ENCODE results near the gene CFAP141. TPM values are rescaled to one million over a fixed set of nuclear protein-coding genes. Genes with fewer than 3 reads are reported as not detected.

CFAP141 gene
- total RNA-seq, 1 donor from 2014 or later = not detected

DNA sequence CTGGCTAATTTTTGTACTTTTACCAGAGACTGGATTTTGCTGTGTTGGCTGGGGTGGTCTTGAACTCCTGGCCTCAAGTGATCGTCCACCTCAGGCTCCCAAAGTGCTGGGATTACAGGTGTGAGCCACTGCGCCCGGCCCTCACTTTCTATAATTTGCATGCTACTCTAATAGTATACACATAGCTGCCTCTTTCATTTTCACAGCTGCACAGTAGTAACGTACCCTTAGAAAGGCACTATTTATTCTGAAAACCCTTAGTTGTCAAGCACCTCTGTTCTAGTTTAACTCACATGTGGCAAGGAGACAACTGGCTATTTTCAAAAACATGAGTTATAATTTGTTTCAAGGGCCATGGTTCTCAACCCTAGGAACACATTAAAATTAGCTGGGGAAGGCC lies 31.5 kb downstream of the CFAP141 start:
- TF ChIP-seq, protein P1, sequence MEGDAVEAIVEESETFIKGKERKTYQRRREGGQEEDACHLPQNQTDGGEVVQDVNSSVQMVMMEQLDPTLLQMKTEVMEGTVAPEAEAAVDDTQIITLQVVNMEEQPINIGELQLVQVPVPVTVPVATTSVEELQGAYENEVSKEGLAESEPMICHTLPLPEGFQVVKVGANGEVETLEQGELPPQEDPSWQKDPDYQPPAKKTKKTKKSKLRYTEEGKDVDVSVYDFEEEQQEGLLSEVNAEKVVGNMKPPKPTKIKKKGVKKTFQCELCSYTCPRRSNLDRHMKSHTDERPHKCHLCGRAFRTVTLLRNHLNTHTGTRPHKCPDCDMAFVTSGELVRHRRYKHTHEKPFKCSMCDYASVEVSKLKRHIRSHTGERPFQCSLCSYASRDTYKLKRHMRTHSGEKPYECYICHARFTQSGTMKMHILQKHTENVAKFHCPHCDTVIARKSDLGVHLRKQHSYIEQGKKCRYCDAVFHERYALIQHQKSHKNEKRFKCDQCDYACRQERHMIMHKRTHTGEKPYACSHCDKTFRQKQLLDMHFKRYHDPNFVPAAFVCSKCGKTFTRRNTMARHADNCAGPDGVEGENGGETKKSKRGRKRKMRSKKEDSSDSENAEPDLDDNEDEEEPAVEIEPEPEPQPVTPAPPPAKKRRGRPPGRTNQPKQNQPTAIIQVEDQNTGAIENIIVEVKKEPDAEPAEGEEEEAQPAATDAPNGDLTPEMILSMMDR (IDR thresholded peaks at IDR 0.05; ENCODE audit: insufficient read depth, low read length, severe bottlenecking) = no peak
- H3K4me3 ChIP-seq (ENCODE audit: low read depth, low read length) = no peak overlapping the region
- H3K27me3 ChIP-seq (ENCODE audit: control insufficient read depth, insufficient read depth, low read length) = no peaks in the 10 kb centered on the region
- FAIRE-seq (no peak), DNase-seq (ENCODE audit: low read depth) (no peak)
- H3K36me3 ChIP-seq (ENCODE audit: control insufficient read depth, insufficient read depth, low read length) = peaks cover 31% of the 10 kb centered on the region

DNA sequence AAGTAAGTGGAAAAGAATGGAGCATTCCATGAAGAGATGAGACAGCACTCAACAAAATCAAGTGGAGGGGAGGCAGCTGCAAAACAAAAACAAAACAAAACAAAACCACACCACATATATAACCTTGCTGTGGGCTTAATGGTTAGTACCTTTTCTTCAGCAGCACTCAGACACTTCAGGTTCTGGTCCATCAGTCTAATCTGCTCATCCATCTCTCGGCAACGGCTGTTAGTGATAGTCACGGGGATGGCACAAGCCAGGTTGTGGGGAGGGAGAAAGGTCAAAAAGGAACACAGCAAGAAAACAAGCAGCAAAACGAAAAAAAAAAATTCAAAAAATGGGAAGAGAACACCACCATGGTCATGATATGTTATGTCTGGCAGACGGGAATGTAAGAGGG lies 34.3 kb downstream of the CFAP141 start:
- Histone ChIP-seq H3K4me3 (ENCODE audit: low read depth, low read length) (no peak overlapping the region), H3K36me3 (ENCODE audit: control insufficient read depth, insufficient read depth, low read length) (peaks cover 42% of the 10 kb centered on the region), H3K27me3 (ENCODE audit: control insufficient read depth, insufficient read depth, low read length) (no peaks in the 10 kb centered on the region)
- DNase-seq (ENCODE audit: low read depth) (no peak), FAIRE-seq (no peak)
- TF ChIP-seq, protein P1 (IDR thresholded peaks at IDR 0.05; ENCODE audit: insufficient read depth, low read length, severe bottlenecking) = no peak

DNA sequence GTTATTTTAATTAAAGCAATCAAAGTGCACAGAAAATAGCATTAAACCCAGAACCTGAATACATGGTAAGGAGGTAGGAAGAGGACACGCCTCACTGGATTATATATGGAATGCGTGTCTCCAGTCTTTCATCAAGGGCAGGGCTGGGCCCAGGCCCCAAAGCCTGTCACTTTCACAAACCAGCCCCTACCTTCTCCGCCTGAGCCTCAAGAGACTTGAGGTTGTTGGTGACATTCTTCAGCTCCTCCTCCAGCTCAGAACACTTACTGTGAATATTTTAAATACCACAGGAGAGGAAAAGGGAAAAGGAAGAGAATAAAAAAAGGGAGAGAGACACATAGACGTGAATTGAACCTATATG lies 34.9 kb downstream of the CFAP141 start:
- FAIRE-seq = no peak

DNA sequence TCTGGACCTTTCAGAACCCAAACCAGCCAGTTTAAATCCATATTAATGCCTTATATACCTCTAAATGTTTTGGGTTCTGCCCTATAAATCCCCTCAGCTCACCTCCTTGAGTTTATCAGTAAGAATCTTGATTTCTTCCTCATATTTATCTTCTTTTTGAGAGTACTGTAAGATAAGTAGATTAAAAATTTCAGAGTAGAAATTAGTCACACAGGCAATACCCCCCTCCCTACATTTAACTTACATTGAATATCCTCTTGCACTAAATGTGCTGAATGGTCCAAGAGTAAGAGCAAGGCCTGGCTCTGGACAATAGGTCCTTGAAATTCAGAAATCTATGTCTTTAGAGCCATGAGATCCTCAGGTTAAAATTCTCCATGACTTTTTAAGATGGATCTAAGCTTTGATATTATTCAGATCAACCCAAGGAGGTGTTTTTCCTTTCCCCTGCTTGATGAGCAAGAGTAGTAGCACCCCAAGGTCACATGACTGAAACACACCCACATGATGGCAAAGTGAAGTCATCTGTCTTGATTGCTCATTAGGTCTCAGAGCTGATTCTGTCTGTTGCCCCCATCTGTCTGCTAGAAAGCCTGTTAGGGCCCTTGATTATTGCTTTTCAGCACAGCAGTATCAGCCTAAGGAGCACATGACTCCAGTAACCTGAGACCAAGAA lies 35.4 kb downstream of the CFAP141 start:
- FAIRE-seq (peak; percentile 28), DNase-seq (ENCODE audit: low read depth) (peak; percentile 70)
- TF ChIP-seq, protein P1 (IDR thresholded peaks at IDR 0.05; ENCODE audit: insufficient read depth, low read length, severe bottlenecking) = no peak
- H3K4me3 ChIP-seq (ENCODE audit: low read depth, low read length) = no peak overlapping the region
- H3K36me3 ChIP-seq (ENCODE audit: control insufficient read depth, insufficient read depth, low read length) = peaks cover 45% of the 10 kb centered on the region
- H3K27me3 ChIP-seq (ENCODE audit: control insufficient read depth, insufficient read depth, low read length) = no peaks in the 10 kb centered on the region

More for the DNA sequence above, 34.9 kb downstream of the CFAP141 start:
- Histone ChIP-seq H3K36me3 (ENCODE audit: control insufficient read depth, insufficient read depth, low read length) (peaks cover 44% of the 10 kb centered on the region), H3K27me3 (ENCODE audit: control insufficient read depth, insufficient read depth, low read length) (no peaks in the 10 kb centered on the region), H3K4me3 (ENCODE audit: low read depth, low read length) (no peak overlapping the region)
- TF ChIP-seq, protein P1 (IDR thresholded peaks at IDR 0.05; ENCODE audit: insufficient read depth, low read length, severe bottlenecking) = no peak
- DNase-seq (ENCODE audit: low read depth) = no peak

DNA sequence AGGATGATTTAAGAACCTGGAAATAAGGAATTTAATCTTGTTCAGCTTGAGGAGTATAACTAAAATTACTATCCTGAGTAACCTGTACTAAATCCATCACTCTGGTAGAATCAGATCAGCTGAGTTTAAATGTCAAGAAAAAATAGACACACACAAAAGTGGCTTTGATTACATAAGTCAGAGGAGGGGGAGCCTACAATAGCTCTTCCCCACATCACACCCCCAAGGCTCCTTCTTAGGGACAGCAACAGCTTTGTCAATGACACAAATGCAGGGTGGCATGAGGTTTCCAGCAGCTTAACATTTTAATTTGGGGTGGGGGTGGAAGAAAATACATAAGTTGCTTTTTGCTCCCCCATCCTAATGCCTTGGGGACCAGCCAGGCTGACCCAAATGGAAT lies 38.7 kb downstream of the CFAP141 start:
- H3K36me3 ChIP-seq (ENCODE audit: control insufficient read depth, insufficient read depth, low read length) = peaks cover 44% of the 10 kb centered on the region
- DNase-seq (ENCODE audit: low read depth) (no peak), FAIRE-seq (no peak)
- TF ChIP-seq, protein P1 (IDR thresholded peaks at IDR 0.05; ENCODE audit: insufficient read depth, low read length, severe bottlenecking) = no peak
- H3K27me3 ChIP-seq (ENCODE audit: control insufficient read depth, insufficient read depth, low read length) = no peaks in the 10 kb centered on the region
- no peak overlapping the region for H3K4me3 ChIP-seq (ENCODE audit: low read depth, low read length)

DNA sequence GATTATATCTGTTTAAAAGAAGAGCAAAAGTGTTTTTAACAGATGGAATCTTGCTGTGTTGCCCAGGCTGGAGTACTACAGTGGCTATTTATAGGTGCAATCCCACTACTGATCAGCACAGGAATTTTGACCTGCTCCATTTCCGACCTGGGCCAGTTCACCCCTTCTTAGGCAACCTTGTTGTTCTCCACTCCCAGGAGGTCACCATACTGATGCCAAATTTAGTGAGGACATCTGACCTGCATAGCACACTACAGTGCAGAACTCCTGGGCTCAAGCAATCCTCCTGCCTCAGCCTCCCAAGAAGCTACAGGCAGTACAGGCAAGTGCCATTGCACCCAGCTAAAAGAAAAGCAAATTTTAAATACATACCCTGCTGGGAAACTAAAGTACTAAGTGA lies 39.9 kb downstream of the CFAP141 start:
- no peaks in the 10 kb centered on the region for H3K27me3 ChIP-seq (ENCODE audit: control insufficient read depth, insufficient read depth, low read length)
- DNase-seq (ENCODE audit: low read depth) (no peak), FAIRE-seq (no peak)
- H3K4me3 ChIP-seq (ENCODE audit: low read depth, low read length) = no peak overlapping the region
- TF ChIP-seq, protein P1 (IDR thresholded peaks at IDR 0.05; ENCODE audit: insufficient read depth, low read length, severe bottlenecking) = no peak
- H3K36me3 ChIP-seq (ENCODE audit: control insufficient read depth, insufficient read depth, low read length) = peaks cover 38% of the 10 kb centered on the region

Data from bronchial epithelial cell (primary cell).